Measurements from ENCODE around the gene NAPG. TPM values are rescaled to one million over a fixed set of nuclear protein-coding genes. Genes with fewer than 3 reads are reported as not detected.
A peak's percentile ranks its signal among the peaks of the same experiment; 100 is the strongest.

NAPG gene
- total and polyA plus RNA-seq, 7 donors, result 15.0 to 43.5 (median 33.7) TPM

DNA sequence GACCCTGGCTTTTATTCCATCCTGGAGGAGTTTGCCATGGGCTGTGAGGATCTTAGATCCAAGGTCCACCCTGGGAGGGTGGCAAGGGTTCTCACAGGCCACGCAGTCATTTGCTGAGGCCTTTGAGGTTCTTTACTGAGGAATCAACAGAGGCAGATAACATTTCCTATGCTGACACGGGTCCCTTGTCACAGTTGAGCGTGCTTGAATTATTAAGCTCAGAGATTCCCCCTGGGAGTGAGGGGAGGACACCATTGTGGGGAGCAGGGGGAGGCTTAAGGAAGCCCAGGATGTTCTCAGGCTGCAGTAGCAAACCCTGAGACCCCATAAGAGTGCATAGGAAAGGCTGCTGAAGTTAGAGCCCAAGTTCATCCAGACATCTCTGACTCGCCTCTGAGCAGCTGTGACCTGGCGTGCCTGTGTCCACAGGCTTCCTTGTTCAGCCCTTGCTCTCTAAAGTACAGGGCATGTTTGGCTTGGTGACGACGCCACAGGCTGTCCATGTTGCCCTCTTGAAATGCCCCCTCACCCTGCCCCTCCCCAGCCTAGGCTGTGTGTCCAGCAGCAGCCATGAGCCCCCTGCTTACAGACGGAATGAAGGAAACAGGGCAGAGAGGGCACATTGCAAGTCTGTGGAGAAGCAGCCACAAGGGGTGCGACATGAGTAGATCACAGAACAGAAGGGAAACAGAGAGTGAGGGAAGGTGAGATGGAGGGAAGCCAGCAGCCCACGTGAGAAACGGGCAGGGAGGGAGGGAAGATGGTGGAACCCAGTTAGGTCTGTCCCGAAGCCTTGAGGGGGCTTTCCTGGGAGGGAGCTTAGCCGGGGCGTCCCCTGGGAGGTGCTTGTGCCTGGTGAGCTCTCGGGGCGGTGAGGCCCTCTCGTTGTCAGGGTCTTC is 34.0 kb downstream of the NAPG start:
- Histone ChIP-seq H3K9me3 (no peaks in the 10 kb centered on the region), H3K4me1 (peaks cover 0 to 13% (median 6%) of the 10 kb centered on the region in 4 donors), H3K36me3 (peaks cover 0 to 30% (median 12%) of the 10 kb centered on the region in 4 donors), H3K27ac (no peak overlapping the region), H3K27me3 (no peaks in the 10 kb centered on the region), H3K4me3 (peak overlapping the region in 3 of 4 donors; percentile 28 to 30 (median 30))
- intact Hi-C loops (cut with DNase I), result loop anchor here (5.0 kb wide), 2 partner anchors 592 to 992 kb away; no protein-coding TSS in a partner anchor
- 43% methylated on average over 17 of the region's 17 CpGs for WGBS, 2 donors
- peak; percentile 69 for DNase-seq
- TF ChIP-seq CTCF (IDR thresholded peaks at IDR 0.05) (no peak), POLR2AphosphoS5 (IDR thresholded peaks at IDR 0.05) (no peak), EP300 (IDR thresholded peaks at IDR 0.05) (no peak), POLR2A (IDR thresholded peaks at IDR 0.05) (no peak)

DNA sequence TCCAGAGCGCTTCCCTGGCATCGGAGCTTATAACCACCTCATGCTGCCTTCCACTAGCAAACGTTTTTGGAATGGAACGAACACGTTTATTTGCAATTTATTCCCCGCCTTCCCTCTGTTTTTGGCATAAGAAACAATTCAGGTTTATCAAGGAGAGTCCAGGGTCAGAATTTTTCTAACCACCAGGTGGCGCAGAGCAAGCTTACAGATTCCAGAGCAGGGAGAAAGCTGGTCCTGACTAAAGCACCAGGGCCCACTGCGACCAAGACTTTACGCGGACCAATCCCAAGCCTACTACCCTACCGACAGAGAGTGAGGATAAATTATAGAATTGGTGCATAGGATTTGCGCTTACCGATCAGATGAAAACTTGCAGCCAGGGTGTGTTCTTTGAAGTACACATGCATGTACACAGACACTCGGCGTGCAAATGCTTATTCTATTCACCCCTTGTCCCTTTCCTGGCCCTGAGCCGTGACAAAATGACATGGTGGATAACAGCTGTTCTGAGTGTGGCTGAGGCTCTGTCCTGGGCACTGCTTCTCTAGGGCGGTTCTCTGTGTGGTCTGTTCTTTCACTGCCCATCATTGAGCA is 34.7 kb downstream of the NAPG start:
- Histone ChIP-seq H3K9me3 (no peaks in the 10 kb centered on the region), H3K27me3 (no peaks in the 10 kb centered on the region), H3K4me3 (peak overlapping the region in 3 of 4 donors; percentile 28 to 30 (median 30)), H3K27ac (no peak overlapping the region), H3K4me1 (peaks cover 0 to 13% (median 6%) of the 10 kb centered on the region in 4 donors), H3K36me3 (peaks cover 0 to 22% (median 6%) of the 10 kb centered on the region in 4 donors)
- TF ChIP-seq POLR2AphosphoS5 (IDR thresholded peaks at IDR 0.05), result no peak
- peak; percentile 43 to 84 (median 80) for TF ChIP-seq CTCF (IDR thresholded peaks at IDR 0.05)
- intact Hi-C loops (cut with DNase I), result loop anchor here (5.0 kb wide), 2 partner anchors 592 to 992 kb away; no protein-coding TSS in a partner anchor
- DNase-seq, result peak; percentile 86
- WGBS, 2 donors, result 34% methylated on average over 17 of the region's 17 CpGs

- intact Hi-C loops (cut with DNase I), result loop anchor here (5.0 kb wide), 2 partner anchors 590 to 990 kb away; no protein-coding TSS in a partner anchor
- Histone ChIP-seq H3K4me1 (peaks cover 0 to 13% (median 6%) of the 10 kb centered on the region in 4 donors), H3K27ac (no peak overlapping the region), H3K9me3 (no peaks in the 10 kb centered on the region), H3K36me3 (peaks cover 0 to 2% (median 0%) of the 10 kb centered on the region in 4 donors), H3K4me3 (no peak overlapping the region), H3K27me3 (no peaks in the 10 kb centered on the region)
- no peak for TF ChIP-seq POLR2AphosphoS5 (IDR thresholded peaks at IDR 0.05)
- TF ChIP-seq POLR2A (IDR thresholded peaks at IDR 0.05), result no peak
- TF ChIP-seq CTCF (IDR thresholded peaks at IDR 0.05), result no peak
- no peak for TF ChIP-seq EP300 (IDR thresholded peaks at IDR 0.05)
- no peak for DNase-seq
- WGBS, 2 donors, result 87 to 93% methylated on average over 5 of the region's 5 CpGs
Measured at GRCh38 chr18:10562773-10563160, 36.9 kb downstream of the NAPG start.

DNA sequence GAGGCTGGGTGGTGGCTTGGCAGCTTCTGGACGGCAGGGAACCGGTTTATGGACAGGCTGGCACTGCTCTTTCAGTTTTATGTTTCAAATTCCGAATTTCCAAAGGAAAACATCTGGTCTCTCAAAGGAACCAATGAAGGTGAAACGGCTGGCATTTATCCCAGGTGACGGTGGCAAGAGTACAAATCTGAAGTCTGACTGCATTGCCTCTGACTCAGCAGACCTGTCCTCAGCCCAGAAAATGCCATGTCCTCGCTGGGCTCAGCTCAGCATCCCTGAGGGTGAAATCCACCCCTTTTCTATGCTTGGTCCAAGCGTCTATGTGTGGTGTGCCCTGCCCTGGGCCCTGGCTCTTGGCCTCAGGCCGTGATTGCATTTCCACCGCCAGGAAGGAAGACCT is 38.1 kb downstream of the NAPG start:
- intact Hi-C loops (cut with DNase I), result loop anchor here (5.0 kb wide), 2 partner anchors 588 to 988 kb away; no protein-coding TSS in a partner anchor
- Histone ChIP-seq H3K27me3 (no peaks in the 10 kb centered on the region), H3K4me1 (peaks cover 0 to 13% (median 6%) of the 10 kb centered on the region in 4 donors), H3K4me3 (no peak overlapping the region), H3K9me3 (no peaks in the 10 kb centered on the region), H3K27ac (no peak overlapping the region), H3K36me3 (no peaks in the 10 kb centered on the region)
- DNase-seq, result no peak
- WGBS, 2 donors, result 90 to 93% methylated on average over 9 of the region's 9 CpGs
- no peak for TF ChIP-seq CTCF (IDR thresholded peaks at IDR 0.05)
- TF ChIP-seq POLR2A (IDR thresholded peaks at IDR 0.05), result no peak
- TF ChIP-seq EP300 (IDR thresholded peaks at IDR 0.05), result no peak
- TF ChIP-seq POLR2AphosphoS5 (IDR thresholded peaks at IDR 0.05), result no peak
